Measurements from ENCODE around the gene TBC1D16. TPM values are rescaled to one million over a fixed set of nuclear protein-coding genes. Genes with fewer than 3 reads are reported as not detected.

The TBC1D16 gene
- total RNA-seq, 1 experiment from 2014 or later, result 21.1 TPM

- no TSS peak for BruUV-seq (replicated peaks)
- H3K9me3 Mint-ChIP-seq (ENCODE audit: unreplicated experiment), result no peaks in the 10 kb centered on the region
These were observed 44.3 kb downstream of the TBC1D16 start for GRCh38 chr17:79991140-79991923.

GRCh38 chr17:79990704-79991103, 45.0 kb downstream of the TBC1D16 start:
- no peak overlapping the region for H3K27ac Mint-ChIP-seq (ENCODE audit: low read depth, unreplicated experiment)
- BruUV-seq (replicated peaks), result no TSS peak
- no peaks in the 10 kb centered on the region for H3K9me3 Mint-ChIP-seq (ENCODE audit: unreplicated experiment)
- H3K4me1 Mint-ChIP-seq (ENCODE audit: insufficient read depth, unreplicated experiment), result peaks cover 35% of the 10 kb centered on the region
- peaks cover 5% of the 10 kb centered on the region for H3K36me3 Mint-ChIP-seq (ENCODE audit: insufficient read depth, unreplicated experiment)
- no peaks in the 10 kb centered on the region for H3K27me3 Mint-ChIP-seq (ENCODE audit: insufficient read depth, unreplicated experiment)
- intact Hi-C loops (cut with micrococcal nuclease), result loop anchor here (1.0 to 5.0 kb wide), 5 partner anchors 43 to 244 kb away; partner anchors contain the start of gene CBX4
- TF ChIP-seq CTCF (IDR thresholded peaks at IDR 0.05; ENCODE audit: unreplicated experiment), result no peak
- no peak overlapping the region for H3K4me3 Mint-ChIP-seq (ENCODE audit: unreplicated experiment)
- CTCF ChIA-PET, result interaction anchor here (0.6 to 1.9 kb wide), 7 partner anchors 13 to 464 kb away, joined by 3 to 6 read pairs (median 3); no protein-coding TSS in a partner anchor
- POLR2A ChIA-PET, result interaction anchor here (0.7 to 2.4 kb wide), 6 partner anchors 43 to 238 kb away, joined by 3 to 6 read pairs (median 5); no protein-coding TSS in a partner anchor
- no peak for DNase-seq (ENCODE audit: unreplicated experiment)

More at GRCh38 chr17:79991140-79991923, 44.3 kb downstream of the TBC1D16 start:
- H3K4me3 Mint-ChIP-seq (ENCODE audit: unreplicated experiment), result no peak overlapping the region
- ChIA-PET POLR2A (interaction anchor here (0.9 to 2.4 kb wide), 5 partner anchors 44 to 182 kb away, joined by 3 to 6 read pairs (median 5); no protein-coding TSS in a partner anchor), CTCF (interaction anchor here (0.6 to 3.5 kb wide), 12 partner anchors 14 to 463 kb away, joined by 3 to 19 read pairs (median 4); no protein-coding TSS in a partner anchor)
- no peaks in the 10 kb centered on the region for H3K27me3 Mint-ChIP-seq (ENCODE audit: insufficient read depth, unreplicated experiment)
- intact Hi-C loops (cut with micrococcal nuclease), result loop anchor here (1.0 to 5.0 kb wide), 5 partner anchors 44 to 245 kb away; partner anchors contain the start of gene CBX4
- DNase-seq (ENCODE audit: unreplicated experiment), result peak; percentile 75
- H3K36me3 Mint-ChIP-seq (ENCODE audit: insufficient read depth, unreplicated experiment), result peaks cover 4% of the 10 kb centered on the region
- TF ChIP-seq CTCF (IDR thresholded peaks at IDR 0.05; ENCODE audit: unreplicated experiment), result peak; percentile 73
- peaks cover 35% of the 10 kb centered on the region for H3K4me1 Mint-ChIP-seq (ENCODE audit: insufficient read depth, unreplicated experiment)
- no peak overlapping the region for H3K27ac Mint-ChIP-seq (ENCODE audit: low read depth, unreplicated experiment)

- H3K27ac Mint-ChIP-seq (ENCODE audit: low read depth, unreplicated experiment), result no peak overlapping the region
- H3K27me3 Mint-ChIP-seq (ENCODE audit: insufficient read depth, unreplicated experiment), result no peaks in the 10 kb centered on the region
- H3K4me1 Mint-ChIP-seq (ENCODE audit: insufficient read depth, unreplicated experiment), result peaks cover 35% of the 10 kb centered on the region
- H3K4me3 Mint-ChIP-seq (ENCODE audit: unreplicated experiment), result no peak overlapping the region
- DNase-seq (ENCODE audit: unreplicated experiment), result no peak
- ChIA-PET CTCF (interaction anchor here (0.6 to 1.9 kb wide), 8 partner anchors 13 to 252 kb away, joined by 3 to 6 read pairs (median 3); no protein-coding TSS in a partner anchor), POLR2A (interaction anchor here (0.7 to 2.4 kb wide), 5 partner anchors 42 to 238 kb away, joined by 3 to 6 read pairs (median 5); no protein-coding TSS in a partner anchor)
- H3K9me3 Mint-ChIP-seq (ENCODE audit: unreplicated experiment), result no peaks in the 10 kb centered on the region
- TF ChIP-seq CTCF (IDR thresholded peaks at IDR 0.05; ENCODE audit: unreplicated experiment), result no peak
- intact Hi-C loops (cut with micrococcal nuclease), result loop anchor here (5.0 kb wide), 2 partner anchors 43 to 58 kb away; no protein-coding TSS in a partner anchor
- peaks cover 7% of the 10 kb centered on the region for H3K36me3 Mint-ChIP-seq (ENCODE audit: insufficient read depth, unreplicated experiment)
- BruUV-seq (replicated peaks), result no TSS peak
These were observed 45.5 kb downstream of the TBC1D16 start for GRCh38 chr17:79990051-79990592.
